Measurements from ENCODE around the gene ZBP1. TPM values are rescaled to one million over a fixed set of nuclear protein-coding genes. Genes with fewer than 3 reads are reported as not detected.

Gene ZBP1
- total RNA-seq, 1 experiment from 2014 or later = not detected

DNA sequence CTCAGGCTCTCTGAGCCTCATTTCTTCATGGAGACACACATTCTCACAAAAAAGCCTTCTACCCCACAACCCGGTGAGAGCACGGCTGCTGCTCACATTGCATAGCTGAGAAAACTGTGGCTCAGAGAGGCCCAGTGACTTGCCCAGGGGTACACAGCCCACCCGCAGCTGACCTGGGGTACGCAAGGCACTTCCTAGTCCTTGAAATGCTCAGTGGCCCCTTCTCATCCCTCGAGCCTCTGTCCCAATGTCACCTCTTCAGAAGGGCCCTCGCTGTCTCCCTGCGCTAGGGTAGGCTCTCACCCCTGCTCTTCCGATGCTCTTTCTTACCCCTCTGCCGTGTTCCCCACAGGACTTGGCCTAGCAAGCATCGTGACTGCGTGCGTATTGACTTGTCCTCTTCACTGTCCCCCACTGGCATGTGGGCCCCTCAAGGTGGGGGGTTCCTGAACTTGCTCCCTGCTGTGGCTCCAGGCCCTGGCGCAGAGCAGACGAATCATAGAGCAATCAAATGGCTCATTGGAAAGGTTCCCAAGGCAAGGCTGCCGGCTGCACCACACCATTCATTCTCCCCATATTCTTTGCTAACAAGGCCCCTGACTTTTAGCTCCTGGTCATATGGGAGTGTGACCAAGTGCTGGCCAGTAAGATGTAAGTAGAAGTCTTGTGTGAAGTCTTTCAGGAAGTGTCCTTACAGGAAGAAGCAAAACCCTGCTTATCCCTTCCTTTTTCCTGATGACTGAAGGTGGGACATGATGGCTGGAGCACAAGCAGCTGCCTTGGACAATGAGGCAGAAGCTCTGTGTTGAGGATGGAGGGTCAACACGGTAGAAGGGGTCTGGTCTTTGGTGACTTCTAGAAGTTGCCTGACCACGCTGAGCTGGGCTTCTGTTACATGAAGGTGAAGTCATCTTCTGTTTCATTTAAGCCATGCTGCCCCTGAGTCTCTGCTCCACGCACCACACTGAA lies 36.7 kb downstream of the ZBP1 start:
- no peaks in the 10 kb centered on the region for H3K9me2 ChIP-seq (replicated peaks; ENCODE audit: low read length)
- BruUV-seq (replicated peaks) = no TSS peak
- H3K4me2 ChIP-seq (ENCODE audit: low read length) = no peak overlapping the region
- H3K79me2 ChIP-seq (ENCODE audit: low read length) = no peaks in the 10 kb centered on the region
- ChIA-PET CTCF (no interaction called here), POLR2A (ENCODE audit: unreplicated experiment) (interaction anchor here (0.7 kb wide), 1 partner anchor 74 kb away, joined by 11 read pairs; no protein-coding TSS in a partner anchor)
- peaks cover 10% of the 10 kb centered on the region for H3K4me1 ChIP-seq (ENCODE audit: insufficient read depth, low read length)
- H3K4me3 ChIP-seq (ENCODE audit: low read length) = no peak overlapping the region
- no peaks in the 10 kb centered on the region for H4K20me1 ChIP-seq (ENCODE audit: low read length)
- H3K9ac ChIP-seq (ENCODE audit: low read length) = no peak overlapping the region
- H3K36me3 ChIP-seq (ENCODE audit: low read depth, low read length) = no peaks in the 10 kb centered on the region
- peaks cover 62% of the 10 kb centered on the region for H3K27me3 ChIP-seq (ENCODE audit: low read length)
- H3K27ac ChIP-seq (ENCODE audit: low read length) = no peak overlapping the region
- ATAC-seq (no peak), DNase-seq (no peak)
- H2AFZ ChIP-seq (ENCODE audit: low read length) = no peak overlapping the region
- intact Hi-C loops (cut with micrococcal nuclease) = no loop called here
- no peaks in the 10 kb centered on the region for H3K9me3 ChIP-seq (ENCODE audit: low read length)
- TF ChIP-seq, protein P1, sequence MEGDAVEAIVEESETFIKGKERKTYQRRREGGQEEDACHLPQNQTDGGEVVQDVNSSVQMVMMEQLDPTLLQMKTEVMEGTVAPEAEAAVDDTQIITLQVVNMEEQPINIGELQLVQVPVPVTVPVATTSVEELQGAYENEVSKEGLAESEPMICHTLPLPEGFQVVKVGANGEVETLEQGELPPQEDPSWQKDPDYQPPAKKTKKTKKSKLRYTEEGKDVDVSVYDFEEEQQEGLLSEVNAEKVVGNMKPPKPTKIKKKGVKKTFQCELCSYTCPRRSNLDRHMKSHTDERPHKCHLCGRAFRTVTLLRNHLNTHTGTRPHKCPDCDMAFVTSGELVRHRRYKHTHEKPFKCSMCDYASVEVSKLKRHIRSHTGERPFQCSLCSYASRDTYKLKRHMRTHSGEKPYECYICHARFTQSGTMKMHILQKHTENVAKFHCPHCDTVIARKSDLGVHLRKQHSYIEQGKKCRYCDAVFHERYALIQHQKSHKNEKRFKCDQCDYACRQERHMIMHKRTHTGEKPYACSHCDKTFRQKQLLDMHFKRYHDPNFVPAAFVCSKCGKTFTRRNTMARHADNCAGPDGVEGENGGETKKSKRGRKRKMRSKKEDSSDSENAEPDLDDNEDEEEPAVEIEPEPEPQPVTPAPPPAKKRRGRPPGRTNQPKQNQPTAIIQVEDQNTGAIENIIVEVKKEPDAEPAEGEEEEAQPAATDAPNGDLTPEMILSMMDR (conservative IDR thresholded peaks at IDR 0.05; ENCODE audit: low read depth, low read length) = 0 out of 2 replicates have a peak, but pooled peaks have one; percentile 7
- TF ChIP-seq EZH2 (IDR thresholded peaks at IDR 0.05; ENCODE audit: low read length, unreplicated experiment) = no peak
- H3F3A ChIP-seq (ENCODE audit: low read length, unreplicated experiment) = no peaks in the 10 kb centered on the region

DNA sequence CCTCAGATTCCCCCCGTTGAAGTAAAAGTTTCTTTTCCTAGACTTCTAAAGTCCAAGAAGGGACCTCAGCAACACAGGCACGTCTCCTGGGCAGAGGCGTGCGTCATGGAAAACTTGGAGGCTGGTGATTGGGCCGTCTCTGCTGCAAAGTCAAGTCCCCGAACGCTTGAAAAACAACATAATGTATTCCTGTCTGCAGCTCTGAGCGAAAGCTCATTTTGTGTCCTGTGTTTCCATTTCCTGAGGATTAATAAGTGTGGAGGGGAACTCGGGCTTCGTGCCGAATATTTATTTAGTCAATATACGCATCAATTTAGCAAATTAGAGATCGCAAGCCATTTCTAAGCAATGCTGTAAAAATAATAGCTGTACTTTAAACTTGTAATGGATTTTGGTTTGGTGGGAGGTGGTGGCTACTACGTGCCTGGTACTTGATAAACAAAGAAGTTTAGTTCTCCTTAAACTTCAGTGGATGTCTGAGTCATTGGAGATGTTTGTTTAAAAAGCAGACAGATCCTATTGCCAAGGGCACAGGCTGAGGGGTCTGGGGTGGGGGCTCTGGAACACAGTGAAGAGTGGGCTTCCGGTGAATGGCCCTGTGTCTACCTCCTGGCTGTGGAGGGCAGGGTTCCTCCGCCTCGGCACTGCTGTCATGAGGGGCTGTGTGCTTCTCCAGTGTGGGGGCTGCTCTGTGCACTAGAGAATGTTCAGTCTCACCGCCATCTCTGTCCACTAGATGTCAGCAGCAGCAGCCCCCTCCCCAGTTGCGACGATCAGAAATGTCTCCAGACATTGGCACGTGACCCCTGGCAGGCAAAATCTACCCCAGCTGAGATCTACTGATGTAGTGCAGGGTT lies 37.6 kb downstream of the ZBP1 start:
- Histone ChIP-seq H3K9ac (ENCODE audit: low read length) (no peak overlapping the region), H3K9me2 (replicated peaks; ENCODE audit: low read length) (no peaks in the 10 kb centered on the region), H4K20me1 (ENCODE audit: low read length) (no peaks in the 10 kb centered on the region), H3K9me3 (ENCODE audit: low read length) (no peaks in the 10 kb centered on the region), H3K4me3 (ENCODE audit: low read length) (no peak overlapping the region), H3F3A (ENCODE audit: low read length, unreplicated experiment) (no peaks in the 10 kb centered on the region), H3K4me1 (ENCODE audit: insufficient read depth, low read length) (peaks cover 10% of the 10 kb centered on the region), H3K27ac (ENCODE audit: low read length) (no peak overlapping the region), H3K4me2 (ENCODE audit: low read length) (peak overlapping the region; percentile 55), H3K36me3 (ENCODE audit: low read depth, low read length) (no peaks in the 10 kb centered on the region), H2AFZ (ENCODE audit: low read length) (no peak overlapping the region), H3K27me3 (ENCODE audit: low read length) (peaks cover 71% of the 10 kb centered on the region), H3K79me2 (ENCODE audit: low read length) (no peaks in the 10 kb centered on the region)
- CTCF ChIA-PET = no interaction called here
- no TSS peak for BruUV-seq (replicated peaks)
- no peak for TF ChIP-seq EZH2 (IDR thresholded peaks at IDR 0.05; ENCODE audit: low read length, unreplicated experiment)
- no peak for TF ChIP-seq EZH2phosphoT487 (IDR thresholded peaks at IDR 0.05; ENCODE audit: borderline replicate concordance, low read length)
- TF ChIP-seq, protein P1 (conservative IDR thresholded peaks at IDR 0.05; ENCODE audit: low read depth, low read length) = peak; percentile 80
- peak; percentile 61 for DNase-seq
- intact Hi-C loops (cut with micrococcal nuclease) = no loop called here
- ATAC-seq = peak; percentile 74
- POLR2A ChIA-PET (ENCODE audit: unreplicated experiment) = no interaction called here
